ENCODE measurements around the gene GRM3. TPM values are rescaled to one million over a fixed set of nuclear protein-coding genes. Genes with fewer than 3 reads are reported as not detected.

GRM3 gene
- total RNA-seq, 1 experiment from 2014 or later = not detected

GRCh38 chr7:86760236-86760635 is 116.5 kb downstream of the GRM3 start:
- no peak overlapping the region for H3K27ac Mint-ChIP-seq (ENCODE audit: unreplicated experiment)
- no TSS peak for BruUV-seq (replicated peaks)
- CTCF ChIA-PET = no interaction called here
- DNase-seq = no peak
- TF ChIP-seq, protein P1, sequence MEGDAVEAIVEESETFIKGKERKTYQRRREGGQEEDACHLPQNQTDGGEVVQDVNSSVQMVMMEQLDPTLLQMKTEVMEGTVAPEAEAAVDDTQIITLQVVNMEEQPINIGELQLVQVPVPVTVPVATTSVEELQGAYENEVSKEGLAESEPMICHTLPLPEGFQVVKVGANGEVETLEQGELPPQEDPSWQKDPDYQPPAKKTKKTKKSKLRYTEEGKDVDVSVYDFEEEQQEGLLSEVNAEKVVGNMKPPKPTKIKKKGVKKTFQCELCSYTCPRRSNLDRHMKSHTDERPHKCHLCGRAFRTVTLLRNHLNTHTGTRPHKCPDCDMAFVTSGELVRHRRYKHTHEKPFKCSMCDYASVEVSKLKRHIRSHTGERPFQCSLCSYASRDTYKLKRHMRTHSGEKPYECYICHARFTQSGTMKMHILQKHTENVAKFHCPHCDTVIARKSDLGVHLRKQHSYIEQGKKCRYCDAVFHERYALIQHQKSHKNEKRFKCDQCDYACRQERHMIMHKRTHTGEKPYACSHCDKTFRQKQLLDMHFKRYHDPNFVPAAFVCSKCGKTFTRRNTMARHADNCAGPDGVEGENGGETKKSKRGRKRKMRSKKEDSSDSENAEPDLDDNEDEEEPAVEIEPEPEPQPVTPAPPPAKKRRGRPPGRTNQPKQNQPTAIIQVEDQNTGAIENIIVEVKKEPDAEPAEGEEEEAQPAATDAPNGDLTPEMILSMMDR (IDR thresholded peaks at IDR 0.05; ENCODE audit: unreplicated experiment) = no peak
- H3K9me3 Mint-ChIP-seq (ENCODE audit: low read depth, unreplicated experiment) = no peaks in the 10 kb centered on the region
- no peaks in the 10 kb centered on the region for H3K36me3 Mint-ChIP-seq (ENCODE audit: insufficient read depth, unreplicated experiment)
- no peaks in the 10 kb centered on the region for H3K4me1 Mint-ChIP-seq (ENCODE audit: low read depth, unreplicated experiment)
- intact Hi-C loops (cut with micrococcal nuclease; ENCODE audit: unreplicated experiment) = no loop called here
- no peak overlapping the region for H3K4me3 Mint-ChIP-seq (ENCODE audit: low read depth, unreplicated experiment)
- H3K27me3 Mint-ChIP-seq (ENCODE audit: unreplicated experiment) = no peaks in the 10 kb centered on the region

GRCh38 chr7:86762129-86762528 is 118.4 kb downstream of the GRM3 start:
- no peak for DNase-seq
- no peaks in the 10 kb centered on the region for H3K36me3 Mint-ChIP-seq (ENCODE audit: insufficient read depth, unreplicated experiment)
- no peaks in the 10 kb centered on the region for H3K4me1 Mint-ChIP-seq (ENCODE audit: low read depth, unreplicated experiment)
- intact Hi-C loops (cut with micrococcal nuclease; ENCODE audit: unreplicated experiment) = no loop called here
- no peaks in the 10 kb centered on the region for H3K9me3 Mint-ChIP-seq (ENCODE audit: low read depth, unreplicated experiment)
- H3K27me3 Mint-ChIP-seq (ENCODE audit: unreplicated experiment) = no peaks in the 10 kb centered on the region
- BruUV-seq (replicated peaks) = no TSS peak
- no peak overlapping the region for H3K4me3 Mint-ChIP-seq (ENCODE audit: low read depth, unreplicated experiment)
- TF ChIP-seq, protein P1 (IDR thresholded peaks at IDR 0.05; ENCODE audit: unreplicated experiment) = no peak
- no peak overlapping the region for H3K27ac Mint-ChIP-seq (ENCODE audit: unreplicated experiment)
- CTCF ChIA-PET = no interaction called here

DNA sequence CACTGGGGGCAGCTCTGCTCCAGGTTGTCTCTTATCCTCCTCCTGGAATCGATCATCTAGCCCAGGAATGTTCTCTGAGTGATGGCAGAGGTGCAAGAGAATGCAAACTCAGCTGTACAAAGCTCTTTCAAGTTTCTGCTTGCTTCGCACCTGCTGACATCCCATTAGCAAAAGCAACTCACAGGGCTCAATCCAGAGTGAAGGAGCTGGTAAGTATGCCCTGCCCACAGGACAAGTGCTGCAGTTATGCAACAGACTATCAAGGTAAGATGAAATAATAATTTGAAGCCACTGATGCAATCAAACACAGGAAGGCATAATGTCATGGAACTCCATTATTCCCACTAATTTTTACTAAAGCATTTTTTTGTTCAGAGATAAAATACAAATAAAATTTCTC is 122.2 kb downstream of the GRM3 start:
- Mint-ChIP-seq H3K27ac (ENCODE audit: unreplicated experiment) (no peak overlapping the region), H3K4me3 (ENCODE audit: low read depth, unreplicated experiment) (no peak overlapping the region), H3K36me3 (ENCODE audit: insufficient read depth, unreplicated experiment) (no peaks in the 10 kb centered on the region), H3K27me3 (ENCODE audit: unreplicated experiment) (no peaks in the 10 kb centered on the region), H3K9me3 (ENCODE audit: low read depth, unreplicated experiment) (no peaks in the 10 kb centered on the region), H3K4me1 (ENCODE audit: low read depth, unreplicated experiment) (no peaks in the 10 kb centered on the region)
- TF ChIP-seq, protein P1 (IDR thresholded peaks at IDR 0.05; ENCODE audit: unreplicated experiment) = no peak
- no TSS peak for BruUV-seq (replicated peaks)
- CTCF ChIA-PET = no interaction called here
- DNase-seq = no peak
- intact Hi-C loops (cut with micrococcal nuclease; ENCODE audit: unreplicated experiment) = no loop called here

GRCh38 chr7:86768394-86768793 is 124.7 kb downstream of the GRM3 start:
- CTCF ChIA-PET = no interaction called here
- no TSS peak for BruUV-seq (replicated peaks)
- H3K27ac Mint-ChIP-seq (ENCODE audit: unreplicated experiment) = no peak overlapping the region
- no peaks in the 10 kb centered on the region for H3K36me3 Mint-ChIP-seq (ENCODE audit: insufficient read depth, unreplicated experiment)
- intact Hi-C loops (cut with micrococcal nuclease; ENCODE audit: unreplicated experiment) = no loop called here
- H3K4me3 Mint-ChIP-seq (ENCODE audit: low read depth, unreplicated experiment) = no peak overlapping the region
- TF ChIP-seq, protein P1 (IDR thresholded peaks at IDR 0.05; ENCODE audit: unreplicated experiment) = no peak
- no peaks in the 10 kb centered on the region for H3K9me3 Mint-ChIP-seq (ENCODE audit: low read depth, unreplicated experiment)
- H3K4me1 Mint-ChIP-seq (ENCODE audit: low read depth, unreplicated experiment) = no peaks in the 10 kb centered on the region
- no peaks in the 10 kb centered on the region for H3K27me3 Mint-ChIP-seq (ENCODE audit: unreplicated experiment)
- no peak for DNase-seq

Measured in Calu3 (cell line).